AG04449 (cell line): ENCODE results near the gene PSMC3.

Experiments
- CTCF ChIA-PET: fragments of 350-600 bp; formaldehyde crosslinking; extraction: SDS; loops from one replicate; lab custom pipeline; 2021; ENCODE audit warnings: antibody characterized with exemption; lab: Yijun Ruan, JAX
- POLR2A ChIA-PET: fragments of 400-600, 350-600 bp; formaldehyde crosslinking; extraction: SDS; loops from one replicate; lab custom pipeline; 2020; ENCODE audit warnings: antibody characterized with exemption, inconsistent platforms; lab: Yijun Ruan, JAX
- DNase-seq: peaks from one replicate; pipeline ENCODE4 v3.0.0-alpha.2; 2010; ENCODE audit warnings: low read depth, low spot score
- H3K4me3 ChIP-seq: 2 replicates; pipeline ENCODE4 v1.5.1; 2011; ENCODE audit warnings: low read depth, mild to moderate bottlenecking, control low read depth, low read length
- CTCF ChIP-seq: IDR thresholded peaks from one replicate; pipeline ENCODE4 v1.5.1; 2011; ENCODE audit warnings: mild to moderate bottlenecking, moderate library complexity, low read length, control low read depth, inconsistent platforms; ENCODE audit not compliant: insufficient read depth; ENCODE audit errors: missing control alignments

PSMC3 gene

DNA sequence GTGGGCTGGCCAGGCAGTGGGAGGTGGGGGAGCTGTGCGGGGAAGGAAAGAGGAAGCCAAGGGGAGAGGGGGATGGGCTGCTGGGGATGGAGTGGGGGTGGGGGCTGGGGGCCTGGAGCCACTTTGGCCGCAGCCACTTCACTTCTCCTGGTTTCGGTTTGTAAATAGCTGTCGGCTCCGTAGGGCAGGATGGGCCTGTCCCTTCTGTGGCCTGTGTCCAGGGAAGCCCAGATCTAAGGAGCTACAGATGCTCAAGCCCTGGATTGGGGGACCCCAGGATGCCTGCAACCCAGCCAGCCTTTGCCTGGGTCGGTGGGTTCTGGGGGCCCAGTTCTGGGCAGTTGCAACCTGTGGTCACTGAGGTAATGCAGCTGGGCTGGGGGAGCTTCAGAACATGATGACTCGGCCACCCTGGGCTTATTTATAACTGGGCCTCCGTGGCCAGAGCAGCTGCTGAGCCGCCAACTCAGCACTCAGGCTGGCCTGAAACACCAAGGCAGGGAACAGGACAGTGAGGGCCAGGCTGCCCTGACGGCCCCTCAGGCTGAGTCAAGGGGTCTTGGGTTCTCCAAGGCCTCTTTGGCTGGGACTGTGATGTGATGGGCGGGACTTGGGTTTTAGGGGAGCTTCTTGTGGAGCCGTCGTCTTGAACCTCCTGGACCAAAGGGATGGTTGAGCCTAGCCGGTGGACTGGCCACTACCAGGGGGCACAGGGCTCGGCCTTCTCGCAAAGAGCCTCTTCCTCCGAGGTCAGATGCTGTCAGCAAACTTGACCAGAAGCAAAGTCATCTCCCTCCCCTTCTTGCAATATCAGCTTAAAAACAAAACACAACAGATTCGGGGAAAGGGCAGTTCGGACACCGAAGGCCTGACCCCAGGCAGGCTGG lies 32.8 kb downstream of the PSMC3 start:
- POLR2A ChIA-PET = no interaction called here
- CTCF ChIA-PET = interaction anchor here (0.8 to 8.3 kb wide), 7 partner anchors 10 to 38 kb away, joined by 4 to 123 read pairs (median 6); partner anchors contain the start of gene SPI1
- TF ChIP-seq CTCF = no peak
- peak; percentile 47 for DNase-seq
- H3K4me3 ChIP-seq = no peak overlapping the region

DNA sequence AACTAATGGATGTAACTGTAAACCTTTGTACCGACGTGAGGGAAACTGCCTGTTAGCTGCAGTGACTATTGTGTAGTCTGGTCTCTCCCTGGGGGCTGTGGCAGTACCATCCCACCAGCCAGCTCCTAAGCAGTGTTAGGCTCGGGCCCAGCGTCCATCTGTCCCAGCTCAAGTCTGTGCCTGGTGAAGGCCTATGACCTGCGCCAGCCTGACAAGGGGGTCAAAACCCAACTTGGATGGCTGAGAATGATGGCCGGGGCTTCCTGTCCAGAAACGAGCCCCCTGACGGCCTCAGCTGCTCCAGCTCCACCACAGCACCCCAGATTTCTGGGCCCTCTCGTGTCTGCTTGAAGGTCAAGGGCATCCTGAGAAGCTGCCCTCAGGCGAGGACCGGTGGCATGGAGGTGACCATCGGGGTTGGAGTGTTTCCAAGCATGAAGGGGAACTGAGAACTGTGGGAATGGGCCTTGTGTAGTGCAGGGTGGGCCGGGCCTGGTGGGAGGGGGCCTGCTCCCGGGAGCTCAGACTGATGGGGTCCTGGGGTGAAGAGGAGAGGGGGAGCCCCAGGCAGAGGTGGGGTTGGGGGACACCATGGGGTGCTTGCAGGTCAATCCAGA lies 33.6 kb downstream of the PSMC3 start:
- ChIA-PET CTCF (interaction anchor here (0.7 to 8.3 kb wide), 7 partner anchors 10 to 38 kb away, joined by 3 to 123 read pairs (median 6); partner anchors contain the start of gene SPI1), POLR2A (interaction anchor here (0.6 kb wide), 1 partner anchor 13 kb away, joined by 3 read pairs; no protein-coding TSS in a partner anchor)
- TF ChIP-seq CTCF = no peak
- H3K4me3 ChIP-seq = no peak overlapping the region
- DNase-seq = no peak

GRCh38 chr11:47391711-47392432 lies 34.4 kb downstream of the PSMC3 start:
- POLR2A ChIA-PET = interaction anchor here (0.6 kb wide), 1 partner anchor 14 kb away, joined by 3 read pairs; no protein-coding TSS in a partner anchor
- CTCF ChIA-PET = interaction anchor here (0.7 to 8.3 kb wide), 8 partner anchors 11 to 37 kb away, joined by 3 to 123 read pairs (median 6); partner anchors contain the start of gene SPI1
- TF ChIP-seq CTCF = no peak
- no peak for DNase-seq
- H3K4me3 ChIP-seq = no peak overlapping the region

- ChIA-PET CTCF (interaction anchor here (1.1 to 8.3 kb wide), 6 partner anchors 12 to 36 kb away, joined by 3 to 123 read pairs (median 6); partner anchors contain the start of gene SPI1), POLR2A (interaction anchor here (1.3 kb wide), 1 partner anchor 9 kb away, joined by 3 read pairs; no protein-coding TSS in a partner anchor)
- DNase-seq = no peak
- TF ChIP-seq CTCF = no peak
- no peak overlapping the region for H3K4me3 ChIP-seq
Measured at GRCh38 chr11:47391077-47391583, 35.1 kb downstream of the PSMC3 start.

GRCh38 chr11:47390422-47390760 lies 35.8 kb downstream of the PSMC3 start:
- no peak overlapping the region for H3K4me3 ChIP-seq
- CTCF ChIA-PET = interaction anchor here (2.7 to 8.3 kb wide), 3 partner anchors 17 to 22 kb away, joined by 7 to 123 read pairs (median 35); no protein-coding TSS in a partner anchor
- no peak for TF ChIP-seq CTCF
- DNase-seq = no peak
- POLR2A ChIA-PET = interaction anchor here (1.3 kb wide), 1 partner anchor 10 kb away, joined by 3 read pairs; no protein-coding TSS in a partner anchor
